GM12878 (cell line): ENCODE results near the gene SEZ6L2.

Source experiments
- CHD4 ChIP-seq: fragments of 200-600 bp; sonication (generic); IDR thresholded peaks from 2 replicates; pipeline ENCODE4 v1.6.1; 2016; ENCODE audit warnings: mild to moderate bottlenecking
- CTCF ChIP-seq, 3 experiments: IDR thresholded peaks in 2 of 3; conservative IDR thresholded peaks in 1 of 3; 2 replicates each; pipeline ENCODE4 v1.5.1; 2011; ENCODE audit warnings: low read depth in 3 of 3, low read length in 3 of 3, mild to moderate bottlenecking in 3 of 3, control low read depth in 2 of 3, moderate library complexity in 2 of 3, inconsistent platforms in 1 of 3, mixed read lengths in 1 of 3; ENCODE audit not compliant: control insufficient read depth in 2 of 3, insufficient read depth in 1 of 3; ENCODE audit errors: extremely low read depth in 1 of 3
- NR2C1 ChIP-seq: fragments of 450-650 bp; IDR thresholded peaks from 2 replicates; pipeline ENCODE4 v1.6.1; 2017; ENCODE audit warnings: antibody characterized with exemption, mild to moderate bottlenecking, moderate library complexity
- ZZZ3 ChIP-seq: IDR thresholded peaks from 2 replicates; pipeline ENCODE4 v1.6.1; 2011; ENCODE audit warnings: low read depth; ENCODE audit not compliant: control insufficient read depth, insufficient read length

DNA sequence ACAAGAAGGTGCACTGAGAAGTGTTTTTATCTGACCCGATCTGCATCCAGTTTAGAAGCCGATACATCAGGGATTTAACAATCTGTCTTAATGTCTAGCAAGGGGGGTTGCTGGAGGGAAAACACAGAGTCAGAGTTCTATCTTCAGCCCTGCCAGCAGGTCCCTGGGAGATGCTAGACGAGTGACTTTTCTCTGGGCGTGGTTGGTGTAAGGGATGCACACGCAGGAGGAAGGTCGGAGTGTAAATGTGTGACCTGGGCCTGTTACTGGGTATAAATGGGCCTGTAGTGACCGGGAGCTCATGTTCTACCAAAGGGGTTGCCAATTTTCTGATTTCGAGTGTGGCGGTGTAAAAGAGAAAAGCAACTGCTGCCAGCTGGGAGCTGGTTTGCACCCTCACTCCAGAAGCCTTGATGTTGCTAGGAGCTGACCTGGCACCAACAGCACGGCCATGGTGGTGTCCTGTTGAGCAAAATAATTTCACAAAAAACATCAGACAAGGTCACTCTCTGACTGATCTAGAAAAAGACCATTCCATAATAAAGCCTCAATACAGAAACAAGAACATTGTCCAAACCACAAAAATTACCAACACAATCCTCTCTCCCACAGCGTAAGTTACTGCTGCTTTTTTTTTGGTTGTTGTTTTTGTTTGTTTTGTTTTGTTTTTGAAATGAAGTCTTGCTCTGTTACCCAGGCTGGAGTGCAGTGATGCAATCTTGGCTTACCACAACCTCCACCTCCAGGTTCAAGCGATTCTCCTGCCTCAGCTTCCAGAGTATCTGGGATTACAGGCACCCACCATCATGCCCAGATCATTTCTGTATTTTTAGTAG, 27.9 kb upstream of the SEZ6L2 start:
- TF ChIP-seq CTCF (IDR thresholded peaks at IDR 0.05 in 2 of 3, conservative IDR thresholded peaks at IDR 0.05 in 1 of 3; ENCODE audit: control insufficient read depth in 2 of 3, extremely low read depth in 1 of 3, insufficient read depth in 1 of 3, low read depth in 3 of 3, low read length in 3 of 3) (no peak), NR2C1 (no peak), ZZZ3 (no peak), CHD4 (no peak)
